D721Med (cell line): ENCODE measurements around the gene MIPOL1.
"Not testable (repeated sequence)": the region's sequence is repeated elsewhere in the genome, so short reads cannot be mapped to it uniquely, and the experiment has no call there.

Source experiments
- DNase-seq: peaks from one replicate; pipeline ENCODE4 v3.0.0; 2011; ENCODE audit warnings: low spot score; ENCODE audit not compliant: insufficient read length
- FAIRE-seq: peaks from 2 replicates; lab custom pipeline; 2011; peaks lifted over from hg19 to GRCh38; lab: Jason Lieb, UNC
- CTCF ChIP-seq: IDR thresholded peaks from 2 replicates; pipeline ENCODE4 v1.5.1; 2012; ENCODE audit warnings: mild to moderate bottlenecking, control low read depth; ENCODE audit not compliant: insufficient read depth; ENCODE audit errors: missing control alignments

MIPOL1 gene

DNA sequence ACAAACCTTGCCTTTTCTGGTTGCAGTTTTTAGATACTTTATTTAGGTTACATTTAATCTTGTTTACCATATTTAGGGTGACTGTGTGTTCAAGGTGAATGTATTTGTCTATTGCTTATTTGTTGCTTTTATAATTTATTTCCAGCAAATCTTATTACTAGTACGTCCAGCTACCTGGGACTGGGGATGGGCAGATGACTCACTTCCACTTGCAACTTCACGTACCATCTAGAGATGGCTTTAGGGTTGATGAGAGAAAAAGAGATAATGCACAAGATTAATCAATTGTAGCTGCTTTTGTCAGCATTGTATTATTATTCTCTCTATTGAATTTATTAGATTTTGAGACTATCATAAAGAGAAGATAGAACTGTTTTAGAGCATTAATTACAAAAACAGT is 5.1 kb downstream of the MIPOL1 start:
- no peak for FAIRE-seq
- TF ChIP-seq CTCF, result no peak
- DNase-seq, result no peak

DNA sequence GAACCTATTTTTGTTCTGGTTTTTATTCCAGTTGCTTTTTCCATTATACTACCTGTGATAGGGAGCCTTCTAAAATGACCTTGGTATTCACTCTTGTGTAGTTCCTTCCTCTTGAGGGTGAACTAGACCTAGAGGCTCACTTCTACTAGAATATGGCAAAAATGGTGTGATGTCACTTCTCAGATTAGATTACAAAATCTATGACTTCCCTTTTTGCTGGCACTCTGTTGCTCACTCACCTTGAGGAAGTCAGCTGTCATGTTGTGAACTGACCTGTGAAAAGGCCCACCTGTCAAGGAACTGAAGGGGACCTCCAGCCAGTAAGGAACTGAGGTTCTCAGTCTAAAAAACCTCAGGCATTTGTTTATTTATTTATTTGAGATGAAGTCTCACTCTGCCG is 5.7 kb downstream of the MIPOL1 start:
- TF ChIP-seq CTCF, result no peak
- FAIRE-seq (no peak), DNase-seq (no peak)

DNA sequence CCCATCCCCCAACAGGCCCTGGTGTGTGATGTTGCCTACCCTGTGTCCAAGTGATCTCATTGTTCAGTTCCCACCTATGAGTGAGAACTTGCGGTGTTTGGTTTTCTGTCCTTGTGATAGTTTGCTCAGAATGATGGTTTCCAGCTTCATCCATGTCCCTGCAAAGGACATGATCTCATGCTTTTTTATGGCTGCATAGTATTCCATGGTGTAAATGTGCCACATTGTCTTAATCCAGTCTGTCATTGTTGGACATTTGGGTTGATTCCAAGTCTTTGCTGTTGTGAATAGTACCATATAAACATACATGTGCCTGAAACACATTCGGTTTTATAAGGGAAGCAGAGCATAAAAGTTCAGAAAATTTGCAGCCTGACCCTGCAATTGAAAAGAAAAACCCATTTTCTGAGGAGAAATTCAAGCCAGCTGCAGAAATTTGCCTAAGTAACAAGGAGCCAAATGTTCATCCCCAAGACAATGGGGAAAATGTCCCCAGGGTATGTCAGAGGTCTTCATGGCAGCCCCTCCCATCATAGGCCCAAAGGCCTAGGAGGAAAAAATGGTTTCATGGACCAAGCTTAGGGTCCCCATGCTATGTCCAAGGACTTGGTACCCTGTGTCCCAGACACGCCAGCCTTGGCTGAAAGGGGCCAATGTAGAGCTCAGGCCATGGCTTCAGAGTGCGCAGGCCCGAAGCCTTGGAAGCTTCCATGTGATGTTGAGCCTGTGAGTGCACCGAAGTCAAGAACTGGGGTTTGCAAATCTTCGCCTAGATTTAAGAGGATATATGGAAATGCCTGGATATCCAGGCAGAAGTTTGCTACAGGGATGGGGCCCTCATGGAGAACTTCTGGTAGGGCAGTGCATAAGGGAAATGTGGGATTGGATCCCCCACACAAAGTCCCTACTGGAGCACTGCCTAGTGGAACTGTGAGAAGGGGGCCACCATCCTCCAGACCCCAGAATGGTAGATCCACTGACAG is 8.2 kb downstream of the MIPOL1 start:
- FAIRE-seq, result not testable (repeated sequence)

GRCh38 chr14:37209617-37210016 is 11.9 kb downstream of the MIPOL1 start:
- DNase-seq, FAIRE-seq: not testable (repeated sequence)

More for the DNA sequence above, 8.2 kb downstream of the MIPOL1 start:
- not testable (repeated sequence) for DNase-seq

DNA sequence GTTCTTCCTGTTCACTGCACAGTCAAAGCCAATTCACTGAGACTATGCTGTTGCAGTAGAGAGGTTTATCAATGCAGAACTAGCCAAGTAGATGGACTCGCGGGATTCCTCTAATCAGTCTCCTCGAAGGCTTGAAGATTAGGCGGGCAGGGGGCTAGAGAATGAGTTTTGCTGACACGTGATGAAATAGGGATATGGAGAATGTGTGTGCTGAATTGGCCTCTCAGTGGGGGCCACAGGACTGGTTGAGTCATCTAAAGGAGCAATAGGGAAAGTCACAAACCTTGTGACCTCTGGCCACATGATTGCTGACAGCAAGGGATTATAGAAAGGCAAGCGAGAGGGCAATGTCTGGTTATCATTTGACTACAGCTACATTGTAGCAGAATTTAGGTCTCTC is 12.7 kb downstream of the MIPOL1 start:
- DNase-seq (no peak), FAIRE-seq (no peak)
- TF ChIP-seq CTCF, result no peak

DNA sequence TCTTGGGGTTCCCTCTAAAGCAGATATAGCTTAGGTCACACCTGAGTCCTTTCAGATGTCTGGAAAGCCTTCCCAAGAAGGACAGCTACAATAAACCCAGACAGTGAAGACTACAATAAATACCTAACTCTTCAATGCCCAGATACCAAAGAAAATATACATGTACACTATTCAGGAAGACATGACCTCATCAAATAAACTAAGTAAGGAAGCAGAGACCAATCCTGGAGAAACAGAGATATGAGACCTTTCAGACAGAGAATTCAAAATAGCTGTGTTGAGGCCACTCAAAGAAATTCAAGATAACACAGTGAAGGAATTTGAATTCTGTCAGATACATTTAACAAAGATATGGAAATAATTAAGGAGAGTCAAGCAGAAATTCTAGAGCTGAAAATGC is 15.3 kb downstream of the MIPOL1 start:
- TF ChIP-seq CTCF, result no peak
- FAIRE-seq, result no peak
- no peak for DNase-seq

DNA sequence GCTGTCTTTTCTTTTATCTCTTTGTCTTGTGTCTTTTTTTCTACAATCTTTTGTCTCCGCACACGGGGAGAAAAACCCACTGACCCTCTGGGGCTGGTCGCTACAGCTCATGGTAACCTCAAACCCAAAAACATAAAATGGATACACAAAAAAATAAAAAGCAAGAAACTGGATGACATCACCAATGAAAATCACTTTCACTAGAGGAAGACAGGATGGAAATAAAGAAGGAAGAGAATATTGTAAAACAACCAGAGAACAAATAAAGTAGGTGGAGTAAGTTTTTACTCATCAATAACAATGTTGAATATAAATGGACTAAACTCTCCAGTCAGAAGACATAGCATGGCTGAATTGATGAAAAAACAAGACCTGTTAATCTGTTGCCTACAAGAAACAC is 17.6 kb downstream of the MIPOL1 start:
- TF ChIP-seq CTCF, result no peak
- FAIRE-seq, result no peak
- no peak for DNase-seq

GRCh38 chr14:37221073-37221472 is 23.3 kb downstream of the MIPOL1 start:
- DNase-seq (no peak), FAIRE-seq (no peak)
- no peak for TF ChIP-seq CTCF
